Measurements from ENCODE around the gene FTSJ3. TPM values are rescaled to one million over a fixed set of nuclear protein-coding genes. Genes with fewer than 3 reads are reported as not detected.

The FTSJ3 gene
- total and polyA plus RNA-seq, 10 of the 15 experiments (the other 5 are each of a cell fraction or from before 2014, with no cell fraction given) = 17.2 to 79.2 (median 50.4) TPM

GRCh38 chr17:63775420-63775819 is 52.0 kb downstream of the FTSJ3 start:
- H3K4me1 ChIP-seq (ENCODE audit: control insufficient read depth, insufficient read depth, low read length) = peaks cover 3% of the 10 kb centered on the region; the same call in 1 of the 2 replicates
- peaks cover 90% of the 10 kb centered on the region for H3K79me2 ChIP-seq (ENCODE audit: control insufficient read depth, insufficient read depth, low read length)
- H3K36me3 ChIP-seq (ENCODE audit: control insufficient read depth in 2 of 2, insufficient read depth in 2 of 2, low read length in 1 of 2) = peaks cover 0 to 7% of the 10 kb centered on the region in 2 experiments; a peak in 2 of 4 replicates
- in situ Hi-C loops (cut with MboI) = no loop called here
- peak overlapping the region; percentile 68 for H3K4me2 ChIP-seq (ENCODE audit: control insufficient read depth, insufficient read depth)
- peak overlapping the region; percentile 78 for H3K9ac ChIP-seq (ENCODE audit: control insufficient read depth, insufficient read depth, low read length)
- H3K9me3 ChIP-seq (replicated peaks; ENCODE audit: control insufficient read depth, insufficient read depth, low read length) = no peaks in the 10 kb centered on the region
- 28% methylated on average over 8 of the region's 8 CpGs for WGBS (ENCODE audit: insufficient coverage, insufficient replicate concordance, low lambda C conversion rate, missing lambda C conversion rate)
- RAD21 ChIA-PET (ENCODE audit: unreplicated experiment) = interaction anchor here (1.0 to 3.6 kb wide), 7 partner anchors 9 to 154 kb away, joined by 3 to 19 read pairs (median 4); partner anchors contain the start of gene MAP3K3
- 0 out of 2 replicates have a peak overlapping the region, but pooled peaks have one; percentile 65 for H3K27ac ChIP-seq (ENCODE audit: control insufficient read depth, insufficient read depth)
- TF ChIP-seq BRCA1 (IDR thresholded peaks at IDR 0.05; ENCODE audit: low read depth, low read length) (no peak), NFIC (IDR thresholded peaks at IDR 0.05; ENCODE audit: low read depth, low read length) (no peak), HDGF (IDR thresholded peaks at IDR 0.05) (peak; percentile 39; the same call in 1 of the 2 replicates), ATF7 (IDR thresholded peaks at IDR 0.05; ENCODE audit: low read depth) (no peak)
- peaks cover 3% of the 10 kb centered on the region for H4K20me1 ChIP-seq (ENCODE audit: control insufficient read depth, insufficient read depth)
- no TSS peak for BruUV-seq (replicated peaks)
- H3K4me3 ChIP-seq = peak overlapping the region; percentile 100
- FAIRE-seq (no peak), ATAC-seq (no peak), DNase-seq (ENCODE audit: low read depth, low spot score) (no peak)
- no peak overlapping the region for H2AFZ ChIP-seq (ENCODE audit: control insufficient read depth, low read depth, low read length)
- POLR2A ChIA-PET = interaction anchor here (0.5 to 6.1 kb wide), 14 partner anchors 9 to 620 kb away, joined by 3 to 49 read pairs (median 10); partner anchors contain the start of genes FTSJ3, PSMC5, SMARCD2 and STRADA
- CTCF ChIA-PET = interaction anchor here (0.8 to 2.5 kb wide), 13 partner anchors 8 to 350 kb away, joined by 3 to 7 read pairs (median 4); partner anchors contain the start of gene GH2
- intact Hi-C loops (cut with micrococcal nuclease; ENCODE audit: unreplicated experiment) = loop anchor here (10.0 kb wide), 1 partner anchor 151 kb away; the partner anchor contains the start of gene MAP3K3
- no peaks in the 10 kb centered on the region for H3K27me3 ChIP-seq (replicated peaks in 1 of 2; ENCODE audit: control insufficient read depth in 2 of 2, insufficient read depth in 2 of 2, low read length in 1 of 2)
- SMC1A ChIA-PET (ENCODE audit: uncharacterized antibody, unreplicated experiment) = interaction anchor here (0.8 to 2.4 kb wide), 15 partner anchors 8 to 78 kb away, joined by 3 to 12 read pairs (median 5); partner anchors contain the start of genes FTSJ3, LIMD2 and STRADA

GRCh38 chr17:63774969-63775265 is 52.5 kb downstream of the FTSJ3 start:
- Histone ChIP-seq H2AFZ (ENCODE audit: control insufficient read depth, low read depth, low read length) (no peak overlapping the region), H3K9me3 (replicated peaks; ENCODE audit: control insufficient read depth, insufficient read depth, low read length) (no peaks in the 10 kb centered on the region), H3K27me3 (replicated peaks in 1 of 2; ENCODE audit: control insufficient read depth in 2 of 2, insufficient read depth in 2 of 2, low read length in 1 of 2) (no peaks in the 10 kb centered on the region), H3K79me2 (ENCODE audit: control insufficient read depth, insufficient read depth, low read length) (peaks cover 92% of the 10 kb centered on the region), H3K9ac (ENCODE audit: control insufficient read depth, insufficient read depth, low read length) (peak overlapping the region; percentile 78), H4K20me1 (ENCODE audit: control insufficient read depth, insufficient read depth) (peaks cover 3% of the 10 kb centered on the region), H3K4me3 (peak overlapping the region; percentile 100), H3K36me3 (ENCODE audit: control insufficient read depth in 2 of 2, insufficient read depth in 2 of 2, low read length in 1 of 2) (peaks cover 0 to 7% of the 10 kb centered on the region in 2 experiments; a peak in 2 of 4 replicates), H3K4me1 (ENCODE audit: control insufficient read depth, insufficient read depth, low read length) (peaks cover 3% of the 10 kb centered on the region; the same call in 1 of the 2 replicates), H3K27ac (ENCODE audit: control insufficient read depth, insufficient read depth) (peak overlapping the region; percentile 65), H3K4me2 (ENCODE audit: control insufficient read depth, insufficient read depth) (peak overlapping the region; percentile 68)
- BruUV-seq (replicated peaks) = TSS peak; percentile 54
- ChIA-PET POLR2A (interaction anchor here (0.5 to 6.1 kb wide), 14 partner anchors 9 to 621 kb away, joined by 3 to 49 read pairs (median 10); partner anchors contain the start of genes FTSJ3, PSMC5, SMARCD2 and STRADA), CTCF (interaction anchor here (0.6 to 2.5 kb wide), 12 partner anchors 8 to 349 kb away, joined by 3 to 7 read pairs (median 4); partner anchors contain the start of gene GH2), SMC1A (ENCODE audit: uncharacterized antibody, unreplicated experiment) (interaction anchor here (0.8 to 2.4 kb wide), 15 partner anchors 8 to 77 kb away, joined by 3 to 12 read pairs (median 4); partner anchors contain the start of genes FTSJ3, LIMD2 and STRADA), RAD21 (ENCODE audit: unreplicated experiment) (interaction anchor here (1.0 to 3.6 kb wide), 5 partner anchors 9 to 77 kb away, joined by 3 to 19 read pairs (median 6); no protein-coding TSS in a partner anchor)
- intact Hi-C loops (cut with micrococcal nuclease; ENCODE audit: unreplicated experiment) = loop anchor here (5.0 to 10.0 kb wide), 2 partner anchors 67 to 150 kb away; partner anchors contain the start of genes MAP3K3 and SMARCD2
- DNase-seq (ENCODE audit: low read depth, low spot score) = no peak
- in situ Hi-C loops (cut with MboI) = no loop called here
- TF ChIP-seq CBX5 (IDR thresholded peaks at IDR 0.05; ENCODE audit: low read depth) = no peak
- TF ChIP-seq TAF1 (IDR thresholded peaks at IDR 0.05; ENCODE audit: borderline replicate concordance, low read depth, low read length) = no peak
- no peak for TF ChIP-seq YY1 (IDR thresholded peaks at IDR 0.05; ENCODE audit: low read depth, low read length)
- no peak for TF ChIP-seq E2F8 (IDR thresholded peaks at IDR 0.05; ENCODE audit: low read depth, partially characterized antibody)
- TF ChIP-seq HDAC2 (IDR thresholded peaks at IDR 0.05) = no peak
- FAIRE-seq = no peak
- 1% methylated on average over 4 of the region's 4 CpGs for WGBS (ENCODE audit: insufficient coverage, insufficient replicate concordance, low lambda C conversion rate, missing lambda C conversion rate)
- no peak for ATAC-seq
